GM20431 (cell line): Measurements from ENCODE around the gene ZNF831.

Experiments used
- in situ Hi-C: fragments of 300-500 bp; cut with MseI, MboI; formaldehyde crosslinking; loops from one replicate; pipeline ENCODE4 v1.15.0; 2020; ENCODE audit warnings: low sequenced_read_pairs; ENCODE audit not compliant: unreplicated experiment

Gene ZNF831

DNA sequence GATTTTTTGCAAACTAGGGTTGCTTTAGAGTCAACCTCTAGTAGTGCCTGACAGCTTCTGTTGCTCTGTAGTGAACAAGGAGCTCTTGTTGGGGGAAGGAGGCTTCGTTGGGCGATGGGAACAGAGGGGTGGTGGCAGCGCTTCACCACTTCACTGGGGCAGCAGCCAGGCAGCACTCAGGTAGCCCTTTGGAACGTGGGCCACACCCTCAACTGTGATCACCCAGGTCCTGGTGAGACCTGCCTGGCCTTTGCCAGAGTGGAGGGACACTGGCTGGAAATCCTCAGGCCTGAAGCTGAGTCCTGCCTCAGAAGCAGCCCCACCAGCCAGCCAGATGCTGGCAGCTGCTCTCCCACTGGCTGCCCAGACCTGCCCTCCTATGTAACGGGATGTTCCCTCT is 126.4 kb downstream of the ZNF831 start:
- in situ Hi-C loops = no loop called here

DNA sequence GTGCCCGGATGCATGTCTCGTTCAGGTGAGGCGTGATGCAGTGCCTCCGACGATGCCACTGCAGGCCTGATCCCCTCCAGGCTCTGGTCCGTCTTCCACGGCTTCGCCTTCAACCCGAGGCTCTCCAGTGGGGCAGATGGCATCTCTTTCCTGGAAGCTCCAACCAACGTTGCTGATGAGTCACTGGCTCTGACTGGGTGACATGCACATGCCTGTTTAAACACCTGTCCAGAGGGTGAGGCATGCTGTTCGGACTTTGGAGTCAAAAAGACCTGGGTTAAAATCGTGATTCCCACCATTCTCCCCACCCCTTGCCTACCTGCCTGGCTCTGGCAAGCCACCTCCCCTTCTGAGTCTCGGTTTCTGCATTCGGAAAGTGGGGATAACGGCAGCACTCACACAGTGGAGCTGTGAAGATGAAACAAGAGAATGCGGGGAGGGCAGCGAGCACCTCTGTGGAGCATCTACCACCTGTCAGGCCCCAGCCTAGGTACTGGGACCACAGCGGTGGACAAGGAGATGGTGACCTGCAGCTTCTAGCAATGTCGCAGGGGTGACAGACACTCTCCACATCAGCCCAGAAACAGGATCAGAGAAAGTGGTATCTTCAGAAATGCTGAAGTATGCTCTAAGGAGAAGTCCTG is 128.2 kb downstream of the ZNF831 start:
- in situ Hi-C loops = no loop called here

DNA sequence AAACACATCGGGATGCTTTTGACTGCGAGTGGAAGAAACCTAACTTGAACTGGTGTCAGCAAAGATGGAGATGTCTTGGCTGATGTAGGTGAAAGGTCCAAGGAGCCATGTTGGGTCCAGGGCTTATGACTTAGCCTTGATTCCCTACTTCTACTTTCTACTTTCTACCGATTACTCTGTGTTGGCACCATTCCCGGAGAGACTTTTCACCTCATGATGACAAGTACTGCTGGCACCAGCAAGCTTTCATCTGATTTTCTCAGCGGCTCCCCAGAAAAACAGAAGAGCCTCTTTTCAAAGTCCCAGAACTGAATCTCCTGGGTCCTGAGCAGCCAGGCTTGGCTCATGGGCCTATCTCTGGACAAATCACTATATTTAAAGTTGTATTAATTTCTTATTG is 131.9 kb downstream of the ZNF831 start:
- in situ Hi-C loops = no loop called here

DNA sequence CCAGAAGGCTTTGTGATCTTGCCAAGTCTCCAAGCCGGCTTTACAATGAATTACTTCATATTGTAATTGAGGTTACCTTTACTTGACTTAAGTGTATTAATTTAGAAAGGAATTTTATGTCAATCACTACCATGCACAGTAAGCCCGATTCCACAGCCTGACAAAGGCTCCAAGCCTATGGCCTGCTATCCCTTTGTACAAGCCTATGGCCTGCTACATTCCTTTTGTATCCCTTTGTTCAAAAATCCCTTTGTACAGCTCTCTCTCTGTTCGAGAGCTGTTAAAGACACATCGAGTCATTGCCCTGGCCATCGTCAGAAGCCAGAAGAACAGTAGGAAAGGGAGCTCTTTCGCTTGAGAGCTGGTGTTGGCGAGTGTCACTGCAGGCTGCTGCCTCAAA is 134.1 kb downstream of the ZNF831 start:
- in situ Hi-C loops = no loop called here

DNA sequence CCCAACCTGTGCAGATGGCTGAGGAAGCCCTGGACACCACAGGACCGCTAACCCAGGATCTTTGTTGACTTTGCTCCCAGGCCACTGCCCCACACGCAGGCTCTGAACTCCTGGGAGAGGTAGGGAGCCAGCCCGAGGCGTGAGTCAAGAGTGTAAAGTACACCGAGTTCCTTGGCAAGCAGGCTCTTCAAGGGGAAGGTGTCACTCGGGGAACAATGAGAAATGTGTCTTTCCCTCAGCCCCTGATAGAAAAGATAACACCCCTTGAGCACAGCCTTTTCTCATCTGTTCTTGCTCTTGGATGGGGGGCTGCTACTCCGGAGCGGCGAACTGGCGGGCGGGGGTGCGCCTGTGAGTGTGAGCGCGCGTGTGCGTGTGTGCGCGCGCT is 136.3 kb downstream of the ZNF831 start:
- in situ Hi-C loops = no loop called here

DNA sequence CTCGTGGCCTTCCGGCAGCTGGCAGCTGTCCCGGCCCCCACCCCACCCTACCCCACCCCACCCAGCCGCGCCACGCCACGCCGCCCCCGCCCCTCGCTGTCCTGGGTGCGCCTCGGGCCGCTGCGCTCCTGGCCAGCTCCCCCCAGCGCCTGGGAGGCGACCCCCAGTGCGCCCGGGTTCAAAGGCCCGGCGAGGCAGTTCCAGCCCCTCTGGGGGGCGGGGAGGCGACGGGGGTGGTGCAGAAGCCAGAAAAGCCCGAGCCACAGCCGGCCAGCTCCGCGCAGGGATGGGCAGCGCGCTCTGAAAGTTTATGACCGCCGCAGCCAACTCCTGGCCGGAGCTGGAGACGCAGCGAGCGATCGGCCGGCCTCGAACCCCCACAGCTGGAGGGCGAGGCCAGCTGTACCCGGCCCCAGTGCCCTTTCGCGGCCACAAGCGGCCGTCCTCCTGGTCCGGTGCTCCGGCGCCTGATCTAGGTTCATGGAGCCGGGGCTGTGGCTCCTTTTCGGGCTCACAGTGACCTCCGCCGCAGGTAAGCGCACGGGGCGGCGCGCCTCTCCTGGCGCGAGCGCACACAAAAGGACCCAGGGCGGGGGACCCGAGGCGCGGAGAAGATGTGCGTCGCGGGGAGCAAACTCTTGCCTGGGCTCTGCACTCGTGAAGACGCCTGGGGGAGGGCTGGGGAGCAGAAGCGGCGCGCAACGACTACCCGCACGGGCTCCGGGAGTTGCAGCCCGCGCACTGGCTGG is 136.9 kb downstream of the ZNF831 start, which contains the start of gene EDN3:
Gene EDN3, plus strand, starts transcription at position 279 of the 749 bp plus-strand sequence. Its CDS starts 202 bp downstream, at position 481.
- in situ Hi-C loops = no loop called here

DNA sequence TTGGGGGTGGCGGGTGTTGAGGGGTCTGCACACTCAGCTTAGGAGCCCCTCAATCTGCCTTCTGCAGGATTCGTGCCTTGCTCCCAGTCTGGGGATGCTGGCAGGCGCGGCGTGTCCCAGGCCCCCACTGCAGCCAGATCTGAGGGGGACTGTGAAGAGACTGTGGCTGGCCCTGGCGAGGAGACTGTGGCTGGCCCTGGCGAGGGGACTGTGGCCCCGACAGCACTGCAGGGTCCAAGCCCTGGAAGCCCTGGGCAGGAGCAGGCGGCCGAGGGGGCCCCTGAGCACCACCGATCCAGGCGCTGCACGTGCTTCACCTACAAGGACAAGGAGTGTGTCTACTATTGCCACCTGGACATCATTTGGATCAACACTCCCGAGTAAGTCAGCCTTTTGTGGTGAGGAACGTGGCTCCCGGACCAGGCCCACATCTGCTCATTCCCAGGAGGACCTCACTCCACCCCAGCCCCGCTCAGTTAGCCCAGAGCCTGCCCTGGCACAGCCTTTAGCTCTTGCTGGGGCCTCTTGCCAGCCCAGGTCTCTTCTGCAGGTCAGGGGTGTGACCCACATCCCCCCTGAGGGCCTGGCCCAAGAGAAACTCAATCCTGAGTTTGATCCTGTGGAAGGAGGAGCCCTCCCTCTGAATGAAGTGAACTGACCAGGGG is 137.9 kb downstream of the ZNF831 start:
- in situ Hi-C loops = no loop called here

DNA sequence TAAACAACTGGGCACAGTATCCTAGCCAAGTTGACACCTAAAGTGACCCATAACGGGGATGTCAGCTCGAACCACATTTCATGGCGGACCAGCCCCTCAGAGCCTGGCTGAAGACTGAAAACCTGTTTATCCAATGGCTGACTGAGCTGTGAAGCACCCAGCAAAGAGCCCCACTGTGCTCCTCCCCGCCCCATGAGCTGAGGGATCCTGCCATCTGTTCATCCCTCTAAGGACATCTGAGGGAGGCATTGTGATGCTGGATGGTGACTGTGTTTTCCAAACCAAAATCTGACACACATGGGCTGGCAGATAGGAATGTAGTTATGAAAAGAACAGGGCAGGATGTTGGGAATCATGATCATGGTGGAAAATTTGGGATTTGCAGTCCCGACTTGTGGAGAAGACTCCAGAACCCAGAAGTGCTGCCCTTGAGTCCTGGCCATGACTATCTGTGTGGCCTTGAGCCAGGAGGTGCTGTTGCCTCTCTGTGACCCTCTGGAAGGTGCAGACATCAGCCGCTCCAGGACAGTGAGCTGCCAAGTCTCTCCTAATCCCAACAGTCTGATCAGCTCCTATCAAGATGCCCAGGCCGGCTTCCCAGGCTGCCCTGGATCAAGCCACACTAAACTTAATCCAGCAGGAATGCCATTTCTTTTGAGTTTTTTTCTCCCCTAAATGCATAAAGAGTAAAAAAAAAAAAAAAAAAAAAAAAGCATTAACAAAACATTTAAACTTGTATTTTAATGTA is 142.5 kb downstream of the ZNF831 start:
- in situ Hi-C loops = no loop called here

DNA sequence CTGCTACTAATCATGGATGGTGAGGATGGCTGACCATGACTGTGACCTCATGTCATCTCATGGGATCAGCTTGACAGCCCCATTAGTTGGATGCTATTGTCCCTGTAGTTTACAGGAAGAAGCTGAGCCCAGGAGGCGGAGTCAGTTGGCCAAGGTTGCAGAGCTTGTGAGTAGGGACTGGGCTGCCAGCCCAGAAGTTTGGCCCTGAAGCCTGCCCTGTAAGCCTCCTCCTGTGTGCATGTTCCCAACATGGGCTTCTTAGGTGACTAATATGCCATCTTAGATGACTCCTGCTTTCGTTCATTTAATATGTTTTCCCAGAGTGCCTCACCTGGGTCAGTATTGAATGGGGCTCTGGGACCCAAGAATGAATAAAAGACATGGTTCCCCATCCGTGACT is 143.6 kb downstream of the ZNF831 start:
- in situ Hi-C loops = no loop called here
